GM03348 (cell line): ENCODE results near the gene LRRC52.
A peak's percentile ranks its signal among the peaks of the same experiment; 100 is the strongest.

Experiments used
- DNase-seq: peaks from one replicate; pipeline ENCODE4 v3.0.0; 2012; ENCODE audit warnings: low spot score

The LRRC52 gene

DNA sequence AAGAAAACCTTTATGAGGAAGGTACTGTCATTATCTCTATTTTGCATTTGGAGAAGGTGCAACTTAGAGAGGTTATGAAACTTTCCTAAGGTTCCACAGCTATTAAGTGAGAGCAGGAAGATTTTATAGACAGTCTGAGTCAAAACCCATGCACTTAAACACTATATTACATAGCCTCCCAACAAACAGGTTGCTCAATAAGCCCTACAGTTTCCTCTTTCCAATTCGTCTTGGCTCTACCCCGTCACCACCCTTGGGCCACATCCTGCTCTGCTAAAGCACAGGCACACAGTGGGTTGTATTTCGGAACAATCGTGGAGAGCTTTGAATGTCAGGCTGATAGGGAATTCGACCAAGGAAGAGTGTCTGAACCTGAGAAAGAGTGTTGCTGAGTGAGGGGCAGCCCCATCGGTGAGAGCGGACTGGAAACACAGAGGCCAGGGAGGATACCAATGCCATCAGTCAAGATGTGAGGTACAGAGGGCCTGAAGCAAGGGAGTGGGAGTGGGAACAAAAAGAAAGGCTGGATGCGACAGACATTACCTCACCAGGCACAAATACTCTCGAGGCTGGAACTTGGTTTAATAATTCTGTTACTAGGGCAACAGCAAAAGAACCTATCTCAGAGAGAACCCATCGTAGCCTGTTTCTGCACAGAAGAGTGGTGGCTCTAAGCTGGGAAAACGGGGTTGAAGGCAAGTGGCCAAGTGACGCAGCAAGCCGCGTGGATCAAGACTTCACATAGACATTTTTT lies 6.3 kb upstream of the LRRC52 start:
- no peak for DNase-seq

- DNase-seq, result no peak
Measured at GRCh38 chr1:165539306-165539705, 4.5 kb upstream of the LRRC52 start.

DNA sequence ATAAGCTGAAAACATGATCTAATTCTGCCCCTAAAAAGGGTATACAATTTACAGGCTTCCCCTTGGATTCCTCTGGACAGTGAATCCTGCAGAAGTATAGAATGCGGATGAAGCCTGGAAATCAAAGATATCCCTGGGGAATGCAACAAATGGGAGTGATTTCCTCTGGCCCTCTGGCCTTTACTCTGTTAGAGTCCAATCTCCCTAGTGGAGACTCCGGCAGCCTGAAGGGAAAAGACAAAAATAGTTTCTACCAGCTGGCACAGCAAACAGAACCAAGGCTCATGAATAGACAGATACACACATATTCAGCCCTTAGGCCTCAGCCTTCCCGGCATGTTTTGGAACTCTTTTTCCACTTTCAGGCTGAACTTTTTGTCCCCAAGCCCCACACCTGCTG lies 3.9 kb upstream of the LRRC52 start:
- no peak for DNase-seq

GRCh38 chr1:165542015-165542631 lies 1.7 kb upstream of the LRRC52 start:
- no peak for DNase-seq

DNA sequence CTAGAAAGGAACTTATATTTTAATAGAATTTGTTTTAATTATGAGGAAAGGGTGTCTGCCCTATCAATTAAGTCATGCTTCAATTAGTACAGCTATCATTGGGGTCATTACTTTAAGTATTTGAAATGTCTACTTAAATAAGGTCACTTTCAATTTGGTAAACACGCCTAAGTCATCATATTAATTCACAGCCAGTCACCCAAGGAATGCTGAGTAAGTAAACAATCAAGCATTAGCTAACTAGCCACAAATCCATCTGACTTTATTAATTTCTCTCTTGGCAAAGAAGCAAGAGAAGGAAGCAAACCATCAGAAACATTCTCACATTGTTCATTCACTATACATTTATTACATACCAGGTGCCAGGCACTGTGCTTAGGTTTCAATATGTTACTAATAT lies 1.2 kb upstream of the LRRC52 start:
- no peak for DNase-seq

DNA sequence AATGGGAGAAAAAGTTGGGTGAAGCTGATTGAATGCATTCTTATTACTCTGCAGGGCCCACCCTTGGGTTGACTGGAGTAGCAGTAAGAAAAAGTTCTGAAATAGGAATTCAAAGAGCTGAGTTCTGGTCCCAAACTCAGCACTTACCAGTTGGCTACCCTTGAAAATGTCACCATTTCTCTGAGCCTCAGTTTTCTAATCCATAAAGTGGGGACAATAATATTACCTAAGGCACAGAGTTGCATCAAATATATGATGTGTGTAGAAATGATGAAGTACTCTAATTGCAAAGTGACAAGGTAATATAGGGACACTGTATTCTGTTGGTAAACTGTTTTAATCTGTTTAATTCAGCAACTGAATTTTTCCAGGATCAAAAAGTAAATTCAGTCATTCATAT lies 1.2 kb downstream of the LRRC52 start:
- no peak for DNase-seq

- no peak for DNase-seq
Measured at GRCh38 chr1:165545974-165546373, 2.2 kb downstream of the LRRC52 start.

- DNase-seq, result no peak
Measured at GRCh38 chr1:165549973-165550372, 6.2 kb downstream of the LRRC52 start.

DNA sequence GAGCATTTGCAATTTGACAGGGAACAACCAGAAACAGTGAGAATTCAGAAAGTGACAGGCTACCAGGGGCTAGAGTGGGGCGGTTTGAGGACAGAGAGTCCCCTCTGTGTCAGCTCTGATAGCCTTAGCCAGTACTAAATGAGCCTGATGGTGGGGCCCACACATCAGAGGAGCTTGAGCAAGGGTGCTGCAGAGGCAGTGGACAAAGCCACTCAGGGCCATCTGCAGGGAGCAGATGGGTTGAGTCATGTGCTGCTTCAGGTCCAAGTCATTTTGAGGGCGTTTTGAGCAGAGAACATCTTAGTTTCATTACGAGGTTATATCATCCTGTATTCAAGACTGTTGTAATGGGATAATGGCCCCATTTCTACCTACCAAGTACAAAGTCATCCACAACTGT lies 7.7 kb downstream of the LRRC52 start:
- DNase-seq, result no peak

- DNase-seq, result no peak
Measured at GRCh38 chr1:165560883-165561656, 17.3 kb downstream of the LRRC52 start.

- DNase-seq, result no peak
Measured at GRCh38 chr1:165562571-165562970, 18.8 kb downstream of the LRRC52 start.

DNA sequence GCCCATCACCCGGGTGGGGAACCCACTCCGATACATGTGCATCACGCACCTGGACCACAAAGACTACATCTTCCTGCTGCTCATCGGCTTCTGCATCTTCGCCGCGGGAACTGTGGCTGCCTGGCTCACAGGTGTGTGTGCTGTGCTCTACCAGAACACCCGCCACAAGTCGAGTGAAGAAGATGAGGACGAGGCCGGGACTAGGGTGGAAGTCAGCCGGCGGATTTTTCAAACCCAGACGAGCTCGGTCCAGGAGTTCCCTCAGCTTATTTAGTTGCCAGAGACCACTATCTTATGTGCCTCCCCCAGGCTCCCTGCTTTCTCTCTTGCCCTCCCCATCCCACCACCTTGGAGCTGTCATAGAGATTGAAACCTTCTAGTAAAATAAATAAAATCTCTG lies 19.8 kb downstream of the LRRC52 start:
- no peak for DNase-seq

DNA sequence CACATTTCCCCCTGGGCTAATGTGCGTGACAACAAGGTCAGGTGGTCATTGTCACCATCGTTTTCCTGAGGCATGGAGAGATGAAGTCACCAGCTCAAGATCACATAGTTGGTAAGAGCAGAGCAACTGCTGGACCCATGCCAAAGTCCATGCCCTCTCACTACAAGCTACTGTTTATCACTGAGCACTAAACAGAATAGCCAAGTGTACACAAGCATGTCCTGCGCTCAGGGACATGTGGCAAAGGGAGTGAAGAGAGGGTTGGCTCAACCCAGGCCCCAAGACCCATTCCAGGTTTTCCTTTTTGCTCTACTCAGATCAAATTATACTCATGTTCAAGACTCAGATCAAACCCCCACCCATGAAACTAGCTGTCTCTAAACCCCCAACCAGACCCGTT lies 20.8 kb downstream of the LRRC52 start:
- no peak for DNase-seq

- DNase-seq, result no peak
Measured at GRCh38 chr1:165565751-165566490, 22.1 kb downstream of the LRRC52 start.

- no peak for DNase-seq
Measured at GRCh38 chr1:165570078-165570477, 26.3 kb downstream of the LRRC52 start.

- DNase-seq, result no peak
Measured at GRCh38 chr1:165573787-165574186, 30.0 kb downstream of the LRRC52 start.

DNA sequence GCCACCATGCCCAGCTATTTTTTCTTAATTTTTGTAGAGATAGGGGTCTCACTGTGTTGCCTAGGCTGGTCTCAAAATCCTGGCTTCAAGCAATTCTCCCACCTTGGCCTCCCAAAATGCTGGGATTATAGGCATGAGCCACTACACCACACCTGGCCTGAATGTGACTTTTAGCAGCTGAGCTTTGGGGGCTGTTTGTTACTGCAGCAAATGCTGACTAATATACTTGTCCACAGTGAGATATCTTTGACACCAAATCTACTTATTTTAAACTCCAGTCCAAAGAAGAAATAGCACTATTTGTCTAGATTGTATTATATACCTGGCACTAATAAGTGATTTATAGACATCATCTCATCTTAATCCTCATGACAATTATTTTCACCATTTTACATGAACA lies 30.5 kb downstream of the LRRC52 start:
- no peak for DNase-seq

- no peak for DNase-seq
Measured at GRCh38 chr1:165575468-165576099, 31.8 kb downstream of the LRRC52 start.

DNA sequence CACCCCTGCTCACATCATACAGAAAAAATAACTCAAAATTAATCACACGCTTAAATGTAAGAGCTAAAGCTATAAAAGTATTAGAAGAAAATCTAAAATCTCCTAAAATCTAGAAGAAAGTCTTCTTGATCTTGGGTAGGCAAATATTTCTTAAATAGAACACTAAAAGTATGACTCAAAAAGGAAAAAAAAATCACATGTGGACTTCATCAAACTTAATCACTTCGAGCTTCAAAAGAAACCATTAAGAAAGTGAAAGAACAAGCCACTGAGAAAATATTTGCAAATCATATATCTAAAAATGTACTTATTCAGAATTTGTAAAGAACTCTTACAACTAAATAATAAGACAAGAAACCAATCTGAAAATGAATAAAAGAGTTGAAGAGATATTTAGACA lies 32.7 kb downstream of the LRRC52 start:
- no peak for DNase-seq

GRCh38 chr1:165577707-165578106 lies 33.9 kb downstream of the LRRC52 start:
- DNase-seq, result no peak

- peak; percentile 35 for DNase-seq
Measured at GRCh38 chr1:165580931-165581871, 37.4 kb downstream of the LRRC52 start.
